Thoracic aorta (tissue), 2 donors: ENCODE measurements around the gene COPS2. TPM values are rescaled to one million over a fixed set of nuclear protein-coding genes. Genes with fewer than 3 reads are reported as not detected.

Source experiments
- ATAC-seq: fragments of 150-250 bp; one replicate; pipeline ENCODE4 v1.8.0; 2017; ENCODE audit warnings: low read depth; ENCODE audit not compliant: insufficient number of reproducible peaks, low FRiP score
- DNase-seq: peaks from one replicate; pipeline ENCODE4 v3.0.0-alpha.2; 2020; ENCODE audit warnings: low spot score
- H3K27ac ChIP-seq, 2 donors: fragments of 200-600 bp; sonication (generic); 1 replicate in 1 of 2; 2 replicates in 1 of 2; pipeline ENCODE4 v1.5.1; 2016; ENCODE audit warnings: mild to moderate bottlenecking in 2 of 2, moderate library complexity in 2 of 2
- H3K27me3 ChIP-seq: fragments of 200-600 bp; sonication (generic); replicated peaks from 2 replicates; pipeline ENCODE4 v1.6.0; 2016; ENCODE audit warnings: mild to moderate bottlenecking; ENCODE audit not compliant: insufficient read depth
- H3K36me3 ChIP-seq: fragments of 200-600 bp; sonication (generic); one replicate; pipeline ENCODE4 v1.5.1; 2016
- H3K4me1 ChIP-seq, 2 donors: fragments of 200-600 bp; sonication (generic); 1 replicate in 1 of 2; 2 replicates in 1 of 2; pipeline versions ENCODE4 v1.5.1 to v1.6.0; 2016; ENCODE audit warnings: low read depth in 2 of 2, mild to moderate bottlenecking in 1 of 2; ENCODE audit not compliant: control insufficient read depth in 1 of 2
- H3K4me3 ChIP-seq: fragments of 200-600 bp; sonication (generic); 2 replicates; pipeline ENCODE4 v1.5.1; 2016; ENCODE audit warnings: mild to moderate bottlenecking
- H3K9me3 ChIP-seq: fragments of 200-600 bp; sonication (generic); 2 replicates; pipeline ENCODE4 v1.5.1; 2016
- CTCF ChIP-seq: fragments of 200-600 bp; sonication (generic); IDR thresholded peaks from one replicate; pipeline ENCODE4 v1.5.1; 2019; ENCODE audit warnings: antibody characterized with exemption
- total RNA-seq, 2 donors: library from RNA; depleted of rRNA; stranded (reverse); fragments of >200 nt; gene quantifications; one replicate each; pipeline versions ENCODE4 v1.1.0 to v1.2.3, GENCODE V29; 2016

The COPS2 gene
- total RNA-seq, 2 donors from 2014 or later = 31.3 to 71.3 TPM

- Histone ChIP-seq H3K36me3 (no peaks in the 10 kb centered on the region), H3K4me1 (peaks cover 9 to 10% of the 10 kb centered on the region in 2 donors), H3K27me3 (no peaks in the 10 kb centered on the region), H3K27ac (no peak overlapping the region), H3K9me3 (no peaks in the 10 kb centered on the region), H3K4me3 (no peak overlapping the region)
- ATAC-seq = no peak
- TF ChIP-seq CTCF = no peak
- DNase-seq = no peak
These were observed 16.4 kb upstream of the COPS2 start for GRCh38 chr15:49171790-49172189.

GRCh38 chr15:49169880-49170597 is 14.6 kb upstream of the COPS2 start, which contains the start of gene GALK2:
Gene GALK2 (plus strand): TSS chr15:49170247. CDS start chr15:49170323, 76 bp downstream.
- Histone ChIP-seq H3K36me3 (no peaks in the 10 kb centered on the region), H3K27me3 (no peaks in the 10 kb centered on the region), H3K4me3 (peak within 1 kb of the TSS; percentile 94), H3K27ac (peak within 1 kb of the TSS; percentile 31 to 73), H3K4me1 (peaks cover 9 to 10% of the 10 kb centered on the region in 2 donors), H3K9me3 (no peaks in the 10 kb centered on the region)
- no peak for DNase-seq
- peak; percentile 82 for ATAC-seq
- no peak for TF ChIP-seq CTCF

GRCh38 chr15:49168016-49168415 is 12.6 kb upstream of the COPS2 start:
- no peaks in the 10 kb centered on the region for H3K27me3 ChIP-seq
- no peaks in the 10 kb centered on the region for H3K36me3 ChIP-seq
- TF ChIP-seq CTCF = no peak
- H3K9me3 ChIP-seq = no peaks in the 10 kb centered on the region
- DNase-seq (no peak), ATAC-seq (no peak)
- H3K4me3 ChIP-seq = no peak overlapping the region
- H3K27ac ChIP-seq = no peak overlapping the region
- H3K4me1 ChIP-seq = peaks cover 6 to 9% of the 10 kb centered on the region in 2 donors

GRCh38 chr15:49164865-49165264 is 9.5 kb upstream of the COPS2 start:
- Histone ChIP-seq H3K9me3 (no peaks in the 10 kb centered on the region), H3K4me3 (no peak overlapping the region), H3K4me1 (no peaks in the 10 kb centered on the region), H3K27ac (no peak overlapping the region), H3K27me3 (no peaks in the 10 kb centered on the region), H3K36me3 (no peaks in the 10 kb centered on the region)
- ATAC-seq (no peak), DNase-seq (no peak)
- TF ChIP-seq CTCF = no peak

- DNase-seq (no peak), ATAC-seq (no peak)
- H3K4me3 ChIP-seq = no peak overlapping the region
- H3K9me3 ChIP-seq = no peaks in the 10 kb centered on the region
- no peaks in the 10 kb centered on the region for H3K36me3 ChIP-seq
- no peaks in the 10 kb centered on the region for H3K27me3 ChIP-seq
- H3K27ac ChIP-seq = no peak overlapping the region
- H3K4me1 ChIP-seq = no peaks in the 10 kb centered on the region
- TF ChIP-seq CTCF = no peak
These were observed 8.3 kb upstream of the COPS2 start for GRCh38 chr15:49163678-49164077.
